Astrocyte of the cerebellum (primary cell): Measurements from ENCODE around the gene UBE2QL1.

ENCODE experiments used
- DNase-seq: peaks from one replicate; pipeline ENCODE4 v3.0.0-alpha.2; 2011; ENCODE audit warnings: low read depth
- H3K4me3 ChIP-seq: 2 replicates; pipeline ENCODE4 v1.5.1; 2011; ENCODE audit warnings: mild to moderate bottlenecking, low read depth, low read length, moderate library complexity
- CTCF ChIP-seq: IDR thresholded peaks from 2 replicates; pipeline ENCODE4 v1.5.1; 2012; ENCODE audit warnings: low read length, low read depth, moderate library complexity, mild to moderate bottlenecking; ENCODE audit errors: missing control alignments
- in situ Hi-C: cut with HindIII; loops from 2 replicates; pipeline ENCODE4 v1.10.0; 2017; ENCODE audit warnings: low sequenced_read_pairs

Gene UBE2QL1

GRCh38 chr5:6491919-6492290, 43.2 kb downstream of the UBE2QL1 start:
- TF ChIP-seq CTCF, result no peak
- no peak for DNase-seq

GRCh38 chr5:6492934-6493333, 44.3 kb downstream of the UBE2QL1 start:
- no peak for TF ChIP-seq CTCF
- no peak for DNase-seq
- in situ Hi-C loops, result no loop called here

More at GRCh38 chr5:6491919-6492290, 43.2 kb downstream of the UBE2QL1 start:
- no peak overlapping the region for H3K4me3 ChIP-seq
- in situ Hi-C loops, result no loop called here

GRCh38 chr5:6493681-6494454, 45.2 kb downstream of the UBE2QL1 start:
- no peak for DNase-seq
- in situ Hi-C loops, result no loop called here
- TF ChIP-seq CTCF, result no peak

More at GRCh38 chr5:6492934-6493333, 44.3 kb downstream of the UBE2QL1 start:
- H3K4me3 ChIP-seq, result no peak overlapping the region

GRCh38 chr5:6494939-6495338, 46.3 kb downstream of the UBE2QL1 start:
- no peak overlapping the region for H3K4me3 ChIP-seq
- DNase-seq, result no peak
- no peak for TF ChIP-seq CTCF
- in situ Hi-C loops, result no loop called here

More at GRCh38 chr5:6493681-6494454, 45.2 kb downstream of the UBE2QL1 start:
- H3K4me3 ChIP-seq, result no peak overlapping the region

GRCh38 chr5:6495433-6496206, 47.0 kb downstream of the UBE2QL1 start:
- TF ChIP-seq CTCF, result no peak
- no peak for DNase-seq
- in situ Hi-C loops, result no loop called here
- no peak overlapping the region for H3K4me3 ChIP-seq

- H3K4me3 ChIP-seq, result no peak overlapping the region
- in situ Hi-C loops, result no loop called here
- no peak for DNase-seq
- TF ChIP-seq CTCF, result no peak
Observed at GRCh38 chr5:6496207-6496584, 47.5 kb downstream of the UBE2QL1 start.
